Activated CD4-positive, alpha-beta T cell treated with anti-CD3 and anti-CD28 coated beads, Interleukin-2, amount 50 U/mL, for 48 hours (primary cell): ENCODE data around the gene SERPINB11.
"Not testable (repeated sequence)": the region's sequence is repeated elsewhere in the genome, so short reads cannot be mapped to it uniquely, and the experiment has no call there.

Source experiments
- DNase-seq, 2 experiments: peaks; one replicate each; pipeline ENCODE4 v3.0.0-alpha.2; 2020

Gene SERPINB11

GRCh38 chr18:63702660-63703059, at the start of gene SERPINB11:
Gene SERPINB11 (plus strand): TSS chr18:63702960. CDS start chr18:63710194, 7,234 bp downstream.
- DNase-seq = no peak

DNA sequence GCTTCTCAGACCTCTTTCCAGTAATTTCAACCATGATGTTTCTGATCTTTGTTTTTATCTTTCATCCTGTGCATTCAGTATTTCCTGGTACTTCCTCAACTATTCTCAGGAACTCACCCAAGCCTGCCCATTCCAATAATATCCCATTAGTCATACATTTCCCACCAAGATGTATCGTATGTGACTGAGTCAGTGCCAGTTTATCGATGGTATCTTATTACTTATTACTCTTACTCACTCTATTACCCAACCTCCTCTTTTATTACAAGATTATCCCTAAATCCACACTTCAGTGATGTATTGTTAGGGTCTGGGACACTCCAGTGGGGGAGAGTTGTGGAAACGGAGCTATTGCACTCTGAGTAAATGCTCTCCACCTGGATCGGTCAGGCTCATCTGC, 43.8 kb upstream of the SERPINB11 start:
- not testable (repeated sequence) for DNase-seq

DNA sequence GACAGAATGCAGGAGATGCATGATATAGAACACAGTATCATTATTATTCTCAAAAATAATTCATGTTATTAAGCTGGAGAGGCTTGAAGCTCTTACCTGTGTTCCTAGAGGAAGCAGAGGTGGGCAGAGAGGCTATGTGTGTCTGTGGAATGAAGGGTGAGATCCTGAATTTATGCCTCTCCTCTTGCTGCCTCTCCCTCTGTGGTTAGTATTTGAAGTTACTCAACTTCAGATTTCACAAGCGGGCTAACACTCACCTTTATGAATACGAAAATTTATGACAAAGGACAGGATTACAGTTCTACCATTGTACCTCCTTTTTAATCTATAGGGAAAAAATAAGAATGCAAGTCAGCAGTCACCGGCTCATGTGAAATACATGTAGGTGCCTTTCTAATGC, 41.0 kb upstream of the SERPINB11 start, which contains the start of gene SERPINB3:
SERPINB3 (minus strand) TSS at position 144 of the 400 bp plus-strand sequence. CDS start 677 bp downstream, outside the sequence.
- not testable (repeated sequence) for DNase-seq

GRCh38 chr18:63664571-63664970, 38.2 kb upstream of the SERPINB11 start:
- no peak for DNase-seq

- no peak for DNase-seq
These were observed 26.0 kb upstream of the SERPINB11 start for GRCh38 chr18:63676526-63677323.

GRCh38 chr18:63677500-63678225, 25.1 kb upstream of the SERPINB11 start:
- no peak for DNase-seq

DNA sequence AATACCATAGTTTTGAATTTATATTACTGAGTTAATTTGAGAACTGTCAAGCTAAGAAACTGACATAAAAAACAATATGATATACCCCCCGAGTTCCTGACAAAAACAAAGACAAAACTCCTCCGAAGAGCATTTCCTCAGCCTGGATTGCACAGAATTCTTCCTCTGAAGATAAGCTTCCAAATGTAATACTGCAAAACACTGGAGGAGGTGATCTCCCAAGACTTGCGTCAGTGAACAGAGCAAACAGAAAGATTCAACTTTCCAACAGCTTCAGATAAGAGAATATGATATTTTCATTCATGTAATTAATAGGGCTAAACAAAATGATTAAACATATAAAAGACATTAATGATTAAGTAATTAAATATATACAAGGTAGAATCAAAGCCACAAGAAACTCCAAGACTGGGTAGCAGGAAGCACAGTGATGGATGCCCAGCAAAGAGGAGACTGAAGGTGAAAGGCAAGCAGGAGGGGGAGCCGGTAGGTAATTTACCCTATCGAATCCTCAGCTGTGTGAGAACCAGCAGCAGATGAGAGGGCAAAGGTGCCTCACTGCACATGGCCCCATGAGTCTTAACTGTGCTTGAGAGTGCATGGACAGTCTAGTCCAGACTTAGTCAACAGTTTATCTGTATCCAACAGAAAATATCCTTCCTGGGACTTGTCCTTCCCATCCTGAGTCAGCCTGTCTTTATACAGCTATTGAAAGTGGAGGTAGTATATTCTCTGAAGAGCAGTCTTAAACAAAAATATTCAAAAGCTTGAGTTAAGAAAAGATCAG, 22.7 kb upstream of the SERPINB11 start:
- no peak for DNase-seq

DNA sequence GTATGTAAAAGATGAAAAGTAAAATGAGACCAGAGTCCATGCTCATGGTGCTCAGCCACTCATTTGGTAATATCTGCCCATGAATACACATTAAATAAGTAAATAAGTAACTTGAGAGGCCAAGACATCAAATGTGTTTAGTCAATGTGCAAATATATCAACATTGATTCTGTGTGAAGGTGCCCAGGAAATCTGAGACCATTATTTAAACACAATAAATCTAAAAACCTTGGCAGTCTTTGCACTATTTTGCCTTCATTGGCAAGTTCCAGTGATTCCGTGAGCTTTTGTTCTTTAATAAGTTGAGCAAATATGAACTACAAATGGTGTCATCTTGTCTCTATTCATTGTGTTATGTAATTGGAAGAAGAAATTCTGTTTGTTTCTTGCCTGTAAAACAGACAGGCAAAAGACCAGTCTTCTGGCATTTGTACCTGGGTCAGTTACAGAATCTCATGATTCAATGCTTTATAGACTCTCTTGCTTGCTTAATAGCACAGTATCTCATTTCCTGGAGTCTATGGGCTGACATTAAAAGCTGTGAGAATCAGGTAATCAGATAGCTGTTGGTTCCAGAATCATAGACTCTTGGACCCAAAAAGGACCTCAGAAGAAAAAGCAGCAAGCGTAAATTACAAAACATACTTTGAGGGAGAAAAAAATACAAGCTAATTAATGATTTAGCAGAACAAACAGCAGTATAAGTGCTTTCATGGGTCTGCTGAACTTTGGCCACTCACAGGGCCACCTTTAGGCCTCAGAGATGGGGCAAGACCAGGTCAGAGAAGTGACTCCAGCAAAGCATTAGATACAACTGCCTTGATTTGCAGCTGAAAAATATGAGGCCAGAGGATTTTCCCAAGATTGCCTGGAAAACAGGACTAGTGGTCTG, 21.1 kb upstream of the SERPINB11 start:
- no peak for DNase-seq

DNA sequence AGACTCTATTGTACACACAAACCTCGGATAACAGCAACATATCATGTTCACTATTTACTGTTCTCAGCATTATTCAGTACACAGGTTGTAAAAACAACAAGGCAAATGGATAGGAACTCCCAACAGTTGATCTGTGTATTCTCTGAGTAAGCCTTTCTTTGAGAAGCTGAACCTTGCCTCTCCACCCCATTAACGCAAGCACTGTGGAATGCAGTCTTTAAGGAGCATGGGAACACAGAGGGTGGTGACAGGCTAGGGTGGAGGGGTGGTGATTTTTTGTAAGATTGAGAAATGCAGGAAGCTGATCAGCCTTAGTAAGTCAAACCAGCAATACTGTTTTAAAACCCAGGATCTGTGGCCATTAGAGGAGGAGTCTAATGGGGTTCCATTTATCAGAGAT, 19.6 kb upstream of the SERPINB11 start:
- DNase-seq = no peak

DNA sequence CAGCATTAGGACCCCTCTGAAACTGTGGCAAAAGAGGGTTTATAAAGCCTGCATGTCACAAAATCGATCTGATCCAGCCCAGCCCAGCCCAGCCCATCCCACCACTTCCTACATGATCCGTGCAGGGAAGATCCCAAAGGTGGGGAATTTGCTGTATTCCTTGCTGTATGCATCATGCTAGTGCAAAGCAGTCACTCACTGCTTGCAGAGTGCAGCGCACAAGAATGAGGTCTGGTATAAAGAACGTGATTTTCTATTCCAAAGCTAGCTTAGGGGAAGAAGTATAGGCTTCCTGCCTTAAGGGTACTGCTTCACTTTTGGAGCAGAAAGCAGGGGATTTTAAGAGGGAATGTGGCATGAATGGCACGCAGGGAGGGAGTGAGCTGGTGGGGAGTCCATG, 18.9 kb upstream of the SERPINB11 start:
- DNase-seq = no peak

- DNase-seq = no peak
These were observed 18.0 kb upstream of the SERPINB11 start for GRCh38 chr18:63684718-63685117.

- DNase-seq = no peak
These were observed 15.9 kb upstream of the SERPINB11 start for GRCh38 chr18:63686871-63687270.

- no peak for DNase-seq
These were observed 13.7 kb upstream of the SERPINB11 start for GRCh38 chr18:63689064-63689463.

- DNase-seq = no peak
These were observed 5.6 kb upstream of the SERPINB11 start for GRCh38 chr18:63697097-63697660.

- no peak for DNase-seq
These were observed 2.3 kb upstream of the SERPINB11 start for GRCh38 chr18:63700501-63700900.

DNA sequence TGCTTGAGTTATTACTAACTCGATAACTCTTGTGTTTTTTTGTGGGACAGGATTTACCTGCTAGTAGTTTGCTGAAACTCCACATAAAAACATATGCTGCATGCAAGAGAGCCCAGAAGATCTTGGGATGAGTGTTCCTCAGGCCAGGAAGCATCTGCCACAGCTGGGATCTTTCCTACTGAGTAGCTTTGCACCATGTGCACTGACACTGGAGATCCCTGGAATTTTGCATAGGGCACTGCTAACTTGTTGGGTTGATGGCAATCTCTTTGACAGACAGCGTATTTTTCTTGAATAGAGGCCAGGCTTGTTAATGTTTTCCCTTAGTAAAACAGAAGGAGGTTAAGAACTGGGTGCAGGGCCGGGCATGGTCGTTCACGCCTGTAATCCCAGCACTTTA, 808 bp upstream of the SERPINB11 start:
- DNase-seq = no peak

DNA sequence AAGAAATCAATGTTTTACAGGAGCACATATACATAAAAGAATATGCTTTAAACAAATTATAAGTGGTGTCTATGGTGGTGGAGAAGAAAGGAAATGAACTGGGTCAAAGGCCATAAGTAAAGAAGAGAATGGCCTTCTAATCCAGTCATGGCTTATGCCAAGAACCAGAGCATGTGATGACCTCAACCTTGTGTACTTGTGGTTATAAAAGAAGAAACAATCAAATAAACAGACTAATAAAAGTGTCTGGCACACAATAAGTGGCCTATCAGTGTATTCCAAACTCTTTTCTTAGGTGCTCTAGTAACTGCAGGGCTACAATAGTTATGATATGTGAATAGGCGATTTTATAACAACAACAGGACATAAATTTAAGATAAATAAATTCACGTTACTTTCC, 2.6 kb downstream of the SERPINB11 start:
- no peak for DNase-seq

DNA sequence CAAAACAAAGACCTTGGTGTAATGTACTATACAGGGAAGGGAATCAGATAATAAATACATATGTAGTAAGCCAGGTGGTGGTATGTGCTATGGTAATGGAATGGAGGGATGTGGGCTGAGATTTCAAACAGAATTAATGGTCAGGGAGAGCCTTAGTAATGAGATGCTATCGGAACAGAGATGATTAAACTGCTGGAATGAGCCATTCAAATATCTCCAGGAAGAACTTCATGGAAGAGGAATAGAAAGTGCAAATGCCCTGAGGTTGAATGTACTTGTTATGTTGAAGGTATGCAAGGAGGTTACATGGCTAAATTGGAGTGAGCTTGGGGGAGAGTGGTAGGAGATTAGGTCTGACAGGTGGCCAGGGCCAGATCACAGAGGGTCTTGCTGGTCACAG, 5.1 kb downstream of the SERPINB11 start:
- DNase-seq = no peak

DNA sequence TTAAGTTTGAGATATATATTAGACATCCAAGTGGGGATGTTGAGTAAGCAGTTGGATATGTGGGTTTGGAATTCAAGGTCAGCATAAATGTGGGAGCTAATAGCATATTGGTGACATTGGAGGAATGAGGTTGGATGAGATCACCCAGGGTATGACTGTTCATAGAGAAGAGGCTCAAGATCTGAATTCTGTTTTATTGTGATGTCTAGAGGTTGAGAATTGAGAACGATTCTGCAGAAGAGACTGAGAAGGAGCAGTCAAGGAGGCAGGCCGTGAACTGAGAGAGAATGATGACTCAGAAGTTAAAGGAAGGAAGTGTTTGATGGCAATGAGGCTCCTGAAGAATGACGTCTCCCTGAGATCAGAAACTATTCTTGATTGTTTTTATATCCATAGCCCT, 5.9 kb downstream of the SERPINB11 start:
- DNase-seq = no peak

DNA sequence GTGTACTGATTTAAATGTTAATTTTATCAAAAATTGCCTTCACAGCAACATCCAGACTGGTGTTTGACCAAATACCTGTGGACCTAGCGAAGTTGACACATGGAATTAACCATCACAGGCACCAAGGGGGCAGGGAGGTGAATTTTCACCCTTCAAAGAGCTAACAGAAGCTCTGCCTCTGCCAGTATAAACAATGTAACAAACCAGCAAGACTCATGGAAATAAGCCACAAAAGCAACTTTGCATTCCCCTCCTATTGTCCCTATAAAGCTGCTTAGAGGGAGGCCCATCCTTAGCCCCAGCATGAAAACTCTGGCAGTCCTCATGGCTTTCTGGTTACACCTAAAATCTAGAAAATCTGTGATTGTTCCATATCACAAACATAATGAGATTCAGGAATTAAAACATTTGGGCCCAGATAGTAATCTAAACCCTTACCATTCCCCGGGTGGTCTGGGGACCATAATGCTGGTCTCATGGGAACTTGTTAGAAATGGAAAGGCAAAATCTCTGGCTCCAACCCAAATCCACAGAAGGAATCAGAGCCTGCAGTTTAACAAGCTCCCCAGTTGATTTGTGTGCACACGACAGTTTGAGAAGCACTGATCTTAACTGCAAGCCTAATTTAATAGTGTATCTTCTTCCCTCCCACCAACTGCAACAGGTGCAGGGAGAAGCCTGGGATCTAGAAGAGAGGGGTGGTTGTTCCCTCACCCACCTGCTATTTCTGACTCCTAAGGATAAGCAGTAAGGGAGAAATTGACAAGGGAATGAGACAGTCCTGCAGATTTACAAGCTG, 23.1 kb downstream of the SERPINB11 start:
- DNase-seq = no peak

DNA sequence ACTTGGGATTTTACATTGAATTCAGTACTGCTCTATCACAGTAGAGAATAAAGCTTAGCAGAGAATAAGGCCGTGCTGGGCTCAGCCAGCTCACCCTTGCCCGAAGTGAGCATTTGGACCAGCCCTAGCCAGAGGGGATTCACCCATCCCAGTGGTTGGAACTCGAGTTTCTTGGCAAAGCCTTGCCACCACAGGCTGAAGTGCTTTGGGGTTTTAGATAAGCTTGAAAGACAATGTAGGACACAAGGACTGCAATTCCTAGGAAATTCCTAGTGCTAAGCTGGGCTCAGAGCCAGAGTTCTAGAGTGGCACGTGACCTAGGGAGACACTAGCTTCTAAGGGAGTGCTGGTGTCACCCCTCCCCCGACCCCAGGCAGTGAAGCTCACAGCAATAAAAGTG, 28.0 kb downstream of the SERPINB11 start:
- no peak for DNase-seq
